ENCODE data around the gene SMAP1. TPM values are rescaled to one million over a fixed set of nuclear protein-coding genes. Genes with fewer than 3 reads are reported as not detected.

Gene SMAP1
- total RNA-seq, 2 donors from 2014 or later, result 36.6 to 49.4 TPM

- WGBS, 2 experiments (ENCODE audit: insufficient coverage in 1 of 2, insufficient read length in 1 of 2), result 84% methylated on average over 3 of the region's 3 CpGs; no CpG with 5 or more reads in 1 of the 2 experiments
- H3K27me3 ChIP-seq (ENCODE audit: control insufficient read depth, insufficient read depth, low read length, poor library complexity, severe bottlenecking), result no peaks in the 10 kb centered on the region
- H3K4me3 ChIP-seq (ENCODE audit: low read length), result peak overlapping the region; percentile 66
- no peak overlapping the region for H3K27ac ChIP-seq (ENCODE audit: low read depth, low read length)
- TF ChIP-seq CTCF (conservative IDR thresholded peaks at IDR 0.05), result no peak
- H3K4me1 ChIP-seq (ENCODE audit: control insufficient read depth, insufficient read depth, low read length), result peaks cover 13% of the 10 kb centered on the region
- H3K36me3 ChIP-seq (ENCODE audit: control insufficient read depth, insufficient read depth, low read length), result peaks cover 2% of the 10 kb centered on the region
- peaks cover 14% of the 10 kb centered on the region for H3K9me3 Mint-ChIP-seq
- peaks cover 25% of the 10 kb centered on the region for H3K4me1 Mint-ChIP-seq
- no peak overlapping the region for H3K27ac Mint-ChIP-seq
- H3K36me3 Mint-ChIP-seq (ENCODE audit: low read depth), result peaks cover 14% of the 10 kb centered on the region
- H3K27me3 Mint-ChIP-seq (ENCODE audit: insufficient read depth), result peaks cover 3% of the 10 kb centered on the region
- H3K4me3 Mint-ChIP-seq, result no peak overlapping the region
- peaks cover 17% of the 10 kb centered on the region for H3K9me3 ChIP-seq (ENCODE audit: control insufficient read depth, low read length)
- H3K9ac ChIP-seq (ENCODE audit: extremely low read depth, low read length, poor library complexity, severe bottlenecking), result no peak overlapping the region
- no peak for DNase-seq
Measured at GRCh38 chr6:70675822-70676221, 8.1 kb downstream of the SMAP1 start.

DNA sequence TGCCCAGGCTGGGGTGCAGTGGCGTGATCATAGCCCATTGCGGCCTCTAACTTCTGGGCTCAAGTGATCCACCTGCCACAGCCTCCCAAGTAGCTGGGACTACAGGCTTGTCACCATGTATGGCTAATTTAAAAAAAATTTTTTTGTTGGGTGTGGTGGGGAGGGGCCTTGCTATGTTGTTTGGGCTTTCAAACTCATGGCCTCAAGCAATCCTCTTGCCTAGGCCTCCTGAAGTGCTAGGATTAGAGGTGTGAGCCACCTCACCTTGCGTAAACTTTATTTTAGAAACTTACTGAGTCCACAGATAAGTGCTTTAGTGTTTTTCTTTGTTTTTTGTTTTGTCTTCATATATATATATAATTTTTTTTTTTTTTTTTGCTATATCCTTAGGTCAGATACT lies 9.1 kb downstream of the SMAP1 start:
- Histone ChIP-seq H3K9me3 (ENCODE audit: control insufficient read depth, low read length) (peaks cover 17% of the 10 kb centered on the region), H3K27me3 (ENCODE audit: control insufficient read depth, insufficient read depth, low read length, poor library complexity, severe bottlenecking) (no peaks in the 10 kb centered on the region), H3K4me1 (ENCODE audit: control insufficient read depth, insufficient read depth, low read length) (peaks cover 13% of the 10 kb centered on the region), H3K27ac (ENCODE audit: low read depth, low read length) (no peak overlapping the region), H3K9ac (ENCODE audit: extremely low read depth, low read length, poor library complexity, severe bottlenecking) (no peak overlapping the region), H3K36me3 (ENCODE audit: control insufficient read depth, insufficient read depth, low read length) (no peaks in the 10 kb centered on the region), H3K4me3 (ENCODE audit: low read length) (no peak overlapping the region)
- Mint-ChIP-seq H3K4me3 (no peak overlapping the region), H3K36me3 (ENCODE audit: low read depth) (peaks cover 14% of the 10 kb centered on the region), H3K4me1 (peaks cover 25% of the 10 kb centered on the region), H3K27me3 (ENCODE audit: insufficient read depth) (peaks cover 4% of the 10 kb centered on the region), H3K9me3 (peaks cover 14% of the 10 kb centered on the region), H3K27ac (no peak overlapping the region)
- DNase-seq, result no peak
- WGBS, 2 experiments (ENCODE audit: insufficient coverage in 1 of 2, insufficient read length in 1 of 2), result 98% methylated on average over 3 of the region's 3 CpGs; no CpG with 5 or more reads in 1 of the 2 experiments
- TF ChIP-seq CTCF (conservative IDR thresholded peaks at IDR 0.05), result no peak

- no peak overlapping the region for H3K27ac ChIP-seq (ENCODE audit: low read depth, low read length)
- Mint-ChIP-seq H3K36me3 (ENCODE audit: low read depth) (peaks cover 11% of the 10 kb centered on the region), H3K4me3 (no peak overlapping the region), H3K9me3 (peaks cover 11% of the 10 kb centered on the region), H3K4me1 (peaks cover 23% of the 10 kb centered on the region), H3K27me3 (ENCODE audit: insufficient read depth) (peaks cover 7% of the 10 kb centered on the region), H3K27ac (no peak overlapping the region)
- peaks cover 17% of the 10 kb centered on the region for H3K9me3 ChIP-seq (ENCODE audit: control insufficient read depth, low read length)
- no peaks in the 10 kb centered on the region for H3K27me3 ChIP-seq (ENCODE audit: control insufficient read depth, insufficient read depth, low read length, poor library complexity, severe bottlenecking)
- no peaks in the 10 kb centered on the region for H3K36me3 ChIP-seq (ENCODE audit: control insufficient read depth, insufficient read depth, low read length)
- peaks cover 6% of the 10 kb centered on the region for H3K4me1 ChIP-seq (ENCODE audit: control insufficient read depth, insufficient read depth, low read length)
- no peak overlapping the region for H3K9ac ChIP-seq (ENCODE audit: extremely low read depth, low read length, poor library complexity, severe bottlenecking)
- 94 to 100% methylated on average over 2 to 4 of the region's 4 CpGs for WGBS, 2 experiments (ENCODE audit: insufficient coverage in 1 of 2, insufficient read length in 1 of 2)
- H3K4me3 ChIP-seq (ENCODE audit: low read length), result no peak overlapping the region
- DNase-seq, result no peak
- TF ChIP-seq CTCF (conservative IDR thresholded peaks at IDR 0.05), result no peak
Measured at GRCh38 chr6:70680396-70680795, 12.7 kb downstream of the SMAP1 start.

Measured in endodermal cell (in vitro differentiated cells).